Lung microvascular endothelial cell (primary cell): ENCODE measurements around the gene PDZD2. TPM values are rescaled to one million over a fixed set of nuclear protein-coding genes. Genes with fewer than 3 reads are reported as not detected.
"Not testable (repeated sequence)": the region's sequence is repeated elsewhere in the genome, so short reads cannot be mapped to it uniquely, and the experiment has no call there.

Source experiments
- DNase-seq, 2 donors: peaks; one replicate each; pipeline versions ENCODE4 v3.0.0 to v3.0.0-alpha.2; 2010; ENCODE audit warnings: low read depth in 2 of 2
- total RNA-seq: library from RNA; depleted of rRNA; stranded (reverse); fragments of >200 nt; gene quantifications from 2 replicates; pipeline ENCODE4 v1.2.1, GENCODE V29; 2014

Gene PDZD2
- 0.20 and 1.3 TPM in 2 replicates for total RNA-seq

- DNase-seq, result peak; percentile 47 to 68
These were observed at the start of gene PDZD2 for GRCh38 chr5:31638748-31639418. PDZD2 (plus strand) TSS chr5:31639131.

- DNase-seq, result no peak
These were observed 45.3 kb upstream of the PDZD2 start for GRCh38 chr5:31593665-31594064.

- DNase-seq, result no peak
These were observed 42.6 kb upstream of the PDZD2 start for GRCh38 chr5:31596354-31596753.

- no peak for DNase-seq
These were observed 40.0 kb upstream of the PDZD2 start for GRCh38 chr5:31598640-31599611.

- DNase-seq, result not testable (repeated sequence)
These were observed 36.6 kb upstream of the PDZD2 start for GRCh38 chr5:31602305-31602704.

GRCh38 chr5:31604240-31604639 is 34.7 kb upstream of the PDZD2 start:
- no peak for DNase-seq

GRCh38 chr5:31604644-31605043 is 34.3 kb upstream of the PDZD2 start:
- DNase-seq, result no peak

GRCh38 chr5:31605920-31606319 is 33.0 kb upstream of the PDZD2 start:
- DNase-seq, result no peak

- no peak for DNase-seq
These were observed 31.4 kb upstream of the PDZD2 start for GRCh38 chr5:31607546-31607945.

- DNase-seq, result no peak
These were observed 27.9 kb upstream of the PDZD2 start for GRCh38 chr5:31611002-31611401.

- no peak for DNase-seq
These were observed 25.3 kb upstream of the PDZD2 start for GRCh38 chr5:31613651-31614050.

GRCh38 chr5:31614151-31615020 is 24.5 kb upstream of the PDZD2 start:
- peak in 1 of 2 donors; percentile 17 for DNase-seq

- DNase-seq, result no peak
These were observed 21.1 kb upstream of the PDZD2 start for GRCh38 chr5:31617867-31618266.

- no peak for DNase-seq
These were observed 18.9 kb upstream of the PDZD2 start for GRCh38 chr5:31620026-31620425.

GRCh38 chr5:31623249-31623648 is 15.7 kb upstream of the PDZD2 start:
- DNase-seq, result no peak

GRCh38 chr5:31625394-31625793 is 13.5 kb upstream of the PDZD2 start:
- no peak for DNase-seq

GRCh38 chr5:31626156-31626555 is 12.8 kb upstream of the PDZD2 start:
- peak in 1 of 2 donors; percentile 73 for DNase-seq

GRCh38 chr5:31626604-31627234 is 12.2 kb upstream of the PDZD2 start:
- DNase-seq, result no peak

GRCh38 chr5:31630931-31631330 is 8.0 kb upstream of the PDZD2 start:
- no peak for DNase-seq

GRCh38 chr5:31632460-31632859 is 6.5 kb upstream of the PDZD2 start:
- DNase-seq, result no peak

- DNase-seq, result no peak
These were observed 3.5 kb upstream of the PDZD2 start for GRCh38 chr5:31635446-31635845.
